Psoas muscle (tissue), 8 donors: Measurements from ENCODE around the gene P3H3. TPM values are rescaled to one million over a fixed set of nuclear protein-coding genes. Genes with fewer than 3 reads are reported as not detected.

Experiments
- ATAC-seq, 4 donors: fragments of 200-7000 bp; cut with Tn5 transposase; one replicate each; pipeline ENCODE4 v1.9.1; 2020; ENCODE audit warnings: moderate library complexity in 3 of 4, mild to moderate bottlenecking in 2 of 4
- DNase-seq, 2 donors: peaks; one replicate each; pipeline ENCODE4 v3.0.0-alpha.2; 2020
- H3K27ac ChIP-seq: fragments of 200-600 bp; one replicate; pipeline ENCODE4 v1.8.0; 2022
- H3K27me3 ChIP-seq, 3 donors: fragments of 200-600 bp in 1 of 3; one replicate each; pipeline versions ENCODE4 v1.6.1 to v1.8.0; 2013 to 2022; ENCODE audit warnings: low read length in 2 of 3, mild to moderate bottlenecking in 2 of 3, moderate library complexity in 1 of 3; ENCODE audit not compliant: insufficient read depth in 3 of 3
- H3K36me3 ChIP-seq, 2 donors: fragments of 200-600 bp in 1 of 2; one replicate each; pipeline versions ENCODE4 v1.6.1 to v1.8.0; 2013 to 2022; ENCODE audit warnings: low read depth in 1 of 2, mild to moderate bottlenecking in 1 of 2, moderate library complexity in 1 of 2; ENCODE audit not compliant: insufficient read depth in 1 of 2
- H3K4me1 ChIP-seq: fragments of 200-600 bp; one replicate; pipeline ENCODE4 v1.8.0; 2022
- H3K4me3 ChIP-seq: fragments of 200-600 bp; one replicate; pipeline ENCODE4 v1.8.0; 2022; ENCODE audit warnings: mild to moderate bottlenecking
- H3K9me3 ChIP-seq: fragments of 200-600 bp; one replicate; pipeline ENCODE4 v1.8.0; 2022
- WGBS, 3 donors: extraction: QIAGEN DNeasy Blood & Tissue Kit; methylation state at CpG; one replicate each; pipeline versions ENCODE4 v1.1.6 to v1.1.7; 2013; 5-methylcytosine and 5-hydroxymethylcytosine counted together
- intact Hi-C, 2 donors: fragments of 100-400 bp; cut with DNase I; formaldehyde crosslinking; loops; one replicate each; pipeline versions ENCODE4 v1.11.0 to v1.14.2; 2022
- polyA plus RNA-seq, 3 donors: library from polyadenylated mRNA; stranded (reverse); fragments of 200-250 nt; gene quantifications; one replicate each; pipeline ENCODE4 v1.2.3, GENCODE V29; 2013
- total RNA-seq, 4 donors: library from RNA; stranded (reverse); fragmentation: NEBNext Ultra II Directional in 2 of 4; extraction: Animal tissue kit (Norgen Biotek cat#: 25700) in 2 of 4; gene quantifications; one replicate each; pipeline versions ENCODE4 v1.2.1 to v1.2.4, GENCODE V29; 2021 to 2023
- TF ChIP-seq, protein P1 (sequence below): fragments of 200-600 bp; IDR thresholded peaks from one replicate; pipeline ENCODE4 v1.8.0; 2022; ENCODE audit warnings: antibody characterized with exemption
- donor health status: healthy with polysubstance abuse.
- donor health status: DM: no; HTN: no; CAD: no; lungs with moderate emphysema.
- donor health status: Bipolar disorder and iron deficiency.
- donor health status: healthy.
- donor health status: DM: yes; HTN: yes; CAD: no.
- donor health status: DM: no; HTN: no; CAD: no.
- donor health status: DM: no; HTN: no; CAD: no.
- donor health status: DM: yes; HTN: yes; CAD: no.

The P3H3 gene
- total and polyA plus RNA-seq, 7 donors, result 0.87 to 4.2 (median 1.3) TPM

DNA sequence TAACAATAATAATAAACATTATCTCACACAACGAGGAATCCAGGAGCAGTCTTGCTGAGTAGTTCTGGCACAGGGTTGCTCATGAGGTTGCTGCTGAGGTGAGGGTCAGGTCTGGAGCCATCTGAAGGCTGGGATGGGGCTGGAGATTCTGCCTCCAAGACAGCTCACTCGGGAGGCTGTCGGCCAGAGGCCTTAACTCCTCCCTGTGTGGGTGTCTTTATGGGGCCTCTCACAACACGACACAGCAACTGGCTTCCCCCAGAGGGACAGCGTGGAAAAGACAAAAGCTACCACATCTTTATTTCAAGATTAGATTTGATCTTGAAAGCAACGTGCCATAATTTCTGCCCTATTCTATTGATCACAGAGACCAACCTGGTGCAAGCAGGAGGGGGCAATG lies 46.1 kb upstream of the P3H3 start:
- no peak overlapping the region for H3K27ac ChIP-seq
- TF ChIP-seq, protein P1, sequence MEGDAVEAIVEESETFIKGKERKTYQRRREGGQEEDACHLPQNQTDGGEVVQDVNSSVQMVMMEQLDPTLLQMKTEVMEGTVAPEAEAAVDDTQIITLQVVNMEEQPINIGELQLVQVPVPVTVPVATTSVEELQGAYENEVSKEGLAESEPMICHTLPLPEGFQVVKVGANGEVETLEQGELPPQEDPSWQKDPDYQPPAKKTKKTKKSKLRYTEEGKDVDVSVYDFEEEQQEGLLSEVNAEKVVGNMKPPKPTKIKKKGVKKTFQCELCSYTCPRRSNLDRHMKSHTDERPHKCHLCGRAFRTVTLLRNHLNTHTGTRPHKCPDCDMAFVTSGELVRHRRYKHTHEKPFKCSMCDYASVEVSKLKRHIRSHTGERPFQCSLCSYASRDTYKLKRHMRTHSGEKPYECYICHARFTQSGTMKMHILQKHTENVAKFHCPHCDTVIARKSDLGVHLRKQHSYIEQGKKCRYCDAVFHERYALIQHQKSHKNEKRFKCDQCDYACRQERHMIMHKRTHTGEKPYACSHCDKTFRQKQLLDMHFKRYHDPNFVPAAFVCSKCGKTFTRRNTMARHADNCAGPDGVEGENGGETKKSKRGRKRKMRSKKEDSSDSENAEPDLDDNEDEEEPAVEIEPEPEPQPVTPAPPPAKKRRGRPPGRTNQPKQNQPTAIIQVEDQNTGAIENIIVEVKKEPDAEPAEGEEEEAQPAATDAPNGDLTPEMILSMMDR, result no peak
- DNase-seq, result no peak
- H3K27me3 ChIP-seq, result no peaks in the 10 kb centered on the region
- no peak overlapping the region for H3K4me3 ChIP-seq
- H3K4me1 ChIP-seq, result peaks cover 5% of the 10 kb centered on the region
- no peak for ATAC-seq
- H3K9me3 ChIP-seq, result no peaks in the 10 kb centered on the region
- intact Hi-C loops, result no loop called here
- H3K36me3 ChIP-seq, result no peaks in the 10 kb centered on the region
- 65 to 70% (median 70%) methylated on average over 6 of the region's 6 CpGs for WGBS, 3 donors

DNA sequence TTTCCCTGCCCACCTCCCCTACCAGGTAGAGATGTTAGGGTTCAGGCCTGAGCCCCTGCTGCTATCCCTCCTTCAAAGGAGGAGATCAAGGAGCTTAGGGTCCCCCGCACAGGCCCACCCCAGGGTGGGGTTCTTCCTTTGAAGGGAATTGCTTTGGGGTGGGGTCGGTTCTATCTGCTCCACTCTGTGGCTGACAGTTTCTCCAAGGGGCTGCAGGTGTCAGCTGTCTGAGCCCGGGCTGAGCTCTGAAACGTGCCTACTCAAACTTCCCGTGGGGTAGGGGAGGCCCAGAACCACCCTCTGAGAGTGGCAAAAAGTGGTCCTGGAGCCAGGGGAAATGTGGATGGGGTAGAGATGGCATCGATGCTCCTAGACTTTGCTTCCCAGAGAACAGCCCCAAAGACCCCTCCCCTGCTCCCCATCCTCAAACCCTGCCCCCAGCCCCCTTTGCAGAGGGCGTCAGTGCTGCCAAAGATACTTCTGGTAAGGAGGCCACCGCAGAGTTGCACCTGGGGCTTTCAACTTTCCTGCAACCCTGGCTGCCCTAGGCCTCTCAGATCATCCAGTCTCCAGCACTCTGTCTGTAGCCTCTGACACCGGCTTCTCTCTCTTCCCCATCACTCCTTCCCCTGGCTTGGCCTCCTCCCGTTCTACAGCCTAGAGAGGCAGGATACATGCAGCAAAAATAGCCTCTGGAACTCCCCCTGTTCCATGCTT lies 45.2 kb upstream of the P3H3 start:
- intact Hi-C loops, result no loop called here
- TF ChIP-seq, protein P1, result no peak
- H3K27me3 ChIP-seq, result no peaks in the 10 kb centered on the region
- no peak for ATAC-seq
- WGBS, 3 donors, result 66 to 68% (median 68%) methylated on average over 10 of the region's 10 CpGs
- no peak overlapping the region for H3K27ac ChIP-seq
- no peak overlapping the region for H3K4me3 ChIP-seq
- DNase-seq, result no peak
- peaks cover 4% of the 10 kb centered on the region for H3K4me1 ChIP-seq
- H3K36me3 ChIP-seq, result no peaks in the 10 kb centered on the region
- no peaks in the 10 kb centered on the region for H3K9me3 ChIP-seq

DNA sequence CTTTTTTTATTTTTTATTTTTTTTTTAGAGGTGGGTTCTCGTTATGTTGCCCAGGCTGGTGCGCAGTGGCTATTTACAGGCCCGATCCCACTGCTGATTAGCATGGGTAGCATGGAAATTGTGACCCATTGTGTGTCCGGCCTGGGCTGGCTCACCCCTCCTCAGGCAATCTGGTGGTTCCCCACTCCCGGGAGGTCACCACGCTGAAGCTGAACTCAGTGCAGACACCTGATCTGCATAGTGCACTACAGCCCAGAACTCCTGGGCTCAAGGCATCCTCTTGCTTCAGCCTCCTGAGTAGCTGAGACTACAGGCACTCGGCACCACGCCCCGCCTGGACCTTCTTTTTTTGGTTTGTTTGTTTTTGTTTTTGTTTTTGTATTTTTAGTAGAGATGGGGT lies 44.4 kb upstream of the P3H3 start:
- H3K4me3 ChIP-seq, result no peak overlapping the region
- WGBS, 3 donors, result 85 to 88% (median 86%) methylated on average over 9 of the region's 9 CpGs
- H3K9me3 ChIP-seq, result no peaks in the 10 kb centered on the region
- H3K36me3 ChIP-seq, result no peaks in the 10 kb centered on the region
- no peak for ATAC-seq
- no peak overlapping the region for H3K27ac ChIP-seq
- intact Hi-C loops, result no loop called here
- no peak for DNase-seq
- H3K4me1 ChIP-seq, result no peaks in the 10 kb centered on the region
- TF ChIP-seq, protein P1, result no peak
- H3K27me3 ChIP-seq, result no peaks in the 10 kb centered on the region

DNA sequence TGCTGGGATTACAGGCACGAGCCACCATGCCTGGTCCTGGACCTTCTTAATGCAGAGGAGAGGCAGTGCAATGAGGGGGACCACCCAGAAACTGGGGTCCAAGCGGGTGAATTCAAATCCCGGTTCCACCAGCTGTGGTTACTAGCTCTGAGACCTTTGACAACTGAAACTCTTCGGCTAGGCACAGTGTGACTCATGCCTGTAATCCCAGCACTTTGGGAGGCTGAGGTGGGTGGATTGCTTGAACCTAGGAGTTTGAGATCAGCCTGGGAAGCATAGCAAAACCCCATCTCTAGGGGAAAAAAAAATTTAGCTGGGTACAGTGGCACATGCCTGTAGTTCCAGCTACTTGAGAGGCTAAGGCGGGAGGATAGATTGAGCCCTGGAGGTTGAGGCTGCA lies 43.9 kb upstream of the P3H3 start:
- no peak for ATAC-seq

More for the DNA sequence above, 43.9 kb upstream of the P3H3 start:
- Histone ChIP-seq H3K27ac (no peak overlapping the region), H3K9me3 (no peaks in the 10 kb centered on the region), H3K4me3 (no peak overlapping the region), H3K4me1 (no peaks in the 10 kb centered on the region), H3K27me3 (no peaks in the 10 kb centered on the region), H3K36me3 (no peaks in the 10 kb centered on the region)
- WGBS, 3 donors, result 61 to 74% (median 64%) methylated on average over 5 of the region's 5 CpGs
- intact Hi-C loops, result no loop called here
- TF ChIP-seq, protein P1, result no peak
- DNase-seq, result no peak
